ENCODE data around the gene PCDHGB6.
"Not testable (repeated sequence)": the region's sequence is repeated elsewhere in the genome, so short reads cannot be mapped to it uniquely, and the experiment has no call there.

DNA sequence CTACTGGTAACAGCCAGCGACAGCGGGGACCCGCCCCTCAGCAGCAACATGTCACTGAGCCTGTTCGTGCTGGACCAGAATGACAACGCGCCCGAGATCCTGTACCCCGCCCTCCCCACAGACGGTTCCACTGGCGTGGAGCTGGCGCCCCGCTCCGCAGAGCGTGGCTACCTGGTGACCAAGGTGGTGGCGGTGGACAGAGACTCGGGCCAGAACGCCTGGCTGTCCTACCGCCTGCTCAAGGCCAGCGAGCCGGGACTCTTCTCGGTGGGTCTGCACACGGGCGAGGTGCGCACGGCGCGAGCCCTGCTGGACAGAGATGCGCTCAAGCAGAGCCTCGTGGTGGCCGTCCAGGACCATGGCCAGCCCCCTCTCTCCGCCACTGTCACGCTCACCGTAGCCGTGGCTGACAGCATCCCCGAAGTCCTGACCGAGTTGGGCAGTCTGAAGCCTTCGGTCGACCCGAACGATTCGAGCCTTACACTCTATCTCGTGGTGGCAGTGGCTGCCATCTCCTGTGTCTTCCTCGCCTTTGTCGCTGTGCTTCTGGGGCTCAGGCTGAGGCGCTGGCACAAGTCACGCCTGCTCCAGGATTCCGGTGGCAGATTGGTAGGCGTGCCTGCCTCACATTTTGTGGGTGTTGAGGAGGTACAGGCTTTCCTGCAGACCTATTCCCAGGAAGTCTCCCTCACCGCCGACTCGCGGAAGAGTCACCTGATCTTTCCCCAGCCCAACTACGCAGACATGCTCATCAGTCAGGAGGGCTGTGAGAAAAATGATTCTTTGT lies 13.2 kb upstream of the PCDHGB6 start:
- not testable (repeated sequence) for TF ChIP-seq POLR2AphosphoS5 (IDR thresholded peaks at IDR 0.05; ENCODE audit: insufficient read depth, low read depth, low read length); FOS (IDR thresholded peaks at IDR 0.05; ENCODE audit: borderline replicate concordance, insufficient read depth, low read length); CTCF (IDR thresholded peaks at IDR 0.05; ENCODE audit: extremely low read depth in 1 of 2, insufficient read depth in 1 of 2, low read depth in 1 of 2, low read length in 2 of 2); POLR2A (IDR thresholded peaks at IDR 0.05; ENCODE audit: low read depth, low read length); MAX (IDR thresholded peaks at IDR 0.05; ENCODE audit: insufficient read depth, insufficient read length); EZH2 (IDR thresholded peaks at IDR 0.05; ENCODE audit: borderline replicate concordance, low read depth, low read length, severe bottlenecking); MYC (IDR thresholded peaks at IDR 0.05; ENCODE audit: low read depth, low read length); JUN (IDR thresholded peaks at IDR 0.05; ENCODE audit: borderline replicate concordance, insufficient read depth, insufficient read length, low read depth)
